Endothelial cell of umbilical vein (primary cell): ENCODE measurements around the gene ZBP1. TPM values are rescaled to one million over a fixed set of nuclear protein-coding genes. Genes with fewer than 3 reads are reported as not detected.

Experiments
- BruUV-seq: library from RNA; stranded (reverse); fragments of 400-500 nt; replicated peaks from 2 replicates; lab custom pipeline; 2021; lab: Mats Ljungman, UMichigan
- CTCF ChIA-PET: fragments of 300-600, 350-600 bp; sonication (Branson Sonifier 250); formaldehyde crosslinking; loops from one replicate; lab custom pipeline; 2021; ENCODE audit warnings: antibody characterized with exemption, inconsistent platforms; lab: Charles Lee
- POLR2A ChIA-PET: fragments of 300-600, 350-600 bp; sonication (Branson Sonifier 250); formaldehyde crosslinking; loops from one replicate; lab custom pipeline; 2021; ENCODE audit warnings: antibody characterized with exemption, inconsistent platforms; lab: Charles Lee
- DNase-seq: peaks from one replicate; pipeline ENCODE4 v3.0.0-alpha.2; 2011; ENCODE audit warnings: low read depth, low spot score
- FAIRE-seq: peaks from 2 replicates; lab custom pipeline; 2011; peaks lifted over from hg19 to GRCh38; lab: Jason Lieb, UNC
- H2AFZ ChIP-seq: 2 replicates; pipeline ENCODE4 v1.6.0; 2012; ENCODE audit warnings: low read depth, low read length, control low read depth, inconsistent platforms
- H3K27ac ChIP-seq: 2 replicates; pipeline ENCODE4 v1.5.1; 2011; ENCODE audit warnings: low read depth, mild to moderate bottlenecking, control low read depth, low read length, moderate library complexity; ENCODE audit not compliant: insufficient read depth
- H3K27me3 ChIP-seq, 2 experiments: 2 replicates each; pipeline versions ENCODE4 v1.6.0 to v1.6.1; 2011; ENCODE audit warnings: low read length in 2 of 2, mixed read lengths in 1 of 2; ENCODE audit not compliant: control insufficient read depth in 2 of 2, insufficient read depth in 2 of 2
- H3K36me3 ChIP-seq, 2 experiments: 2 replicates in 1 of 2; 3 replicates in 1 of 2; pipeline ENCODE4 v1.5.1; 2011; ENCODE audit warnings: low read length in 2 of 2, mild to moderate bottlenecking in 1 of 2, moderate library complexity in 1 of 2; ENCODE audit not compliant: control insufficient read depth in 2 of 2, insufficient read depth in 2 of 2; ENCODE audit errors: extremely low read depth in 1 of 2
- H3K4me1 ChIP-seq: 3 replicates; pipeline ENCODE4 v1.5.1; 2011; ENCODE audit warnings: mild to moderate bottlenecking, low read length; ENCODE audit not compliant: control insufficient read depth, insufficient read depth; ENCODE audit errors: extremely low read depth
- H3K4me2 ChIP-seq: 2 replicates; pipeline ENCODE4 v1.6.1; 2011; ENCODE audit warnings: low read length, control low read depth, mixed read lengths; ENCODE audit not compliant: insufficient read depth
- H3K4me3 ChIP-seq, 3 experiments: fragments of 200-600 bp in 1 of 3; sonication (generic), shearing (Covaris generic) in 1 of 3; replicated peaks in 1 of 3; 2 replicates each; pipeline ENCODE4 v1.5.1; 2011 to 2016; ENCODE audit warnings: control low read depth in 3 of 3, low read length in 3 of 3, mild to moderate bottlenecking in 2 of 3, inconsistent platforms in 1 of 3, low read depth in 1 of 3, moderate library complexity in 1 of 3; ENCODE audit not compliant: insufficient read depth in 1 of 3
- H3K79me2 ChIP-seq: 2 replicates; pipeline ENCODE4 v1.6.0; 2012; ENCODE audit warnings: low read length, inconsistent platforms; ENCODE audit not compliant: control insufficient read depth, insufficient read depth
- H3K9ac ChIP-seq: replicated peaks from 2 replicates; pipeline ENCODE3; 2011; ENCODE audit warnings: low read length, control low read depth; ENCODE audit not compliant: insufficient read depth; ENCODE audit errors: extremely low read depth
- H3K9me1 ChIP-seq: replicated peaks from 3 replicates; pipeline ENCODE4 v1.6.0; 2011; ENCODE audit warnings: mild to moderate bottlenecking, low read length; ENCODE audit not compliant: control insufficient read depth, insufficient read depth; ENCODE audit errors: extremely low read depth
- H3K9me3 ChIP-seq: replicated peaks from 2 replicates; pipeline ENCODE4 v1.5.1; 2012; ENCODE audit warnings: low read length, inconsistent platforms; ENCODE audit not compliant: control insufficient read depth, insufficient read depth
- H4K20me1 ChIP-seq: replicated peaks from 2 replicates; pipeline ENCODE3; 2011; ENCODE audit warnings: mild to moderate bottlenecking, low read length; ENCODE audit not compliant: control insufficient read depth, insufficient read depth; ENCODE audit errors: extremely low read depth
- EZH2 ChIP-seq: IDR thresholded peaks from 2 replicates; pipeline ENCODE4 v1.6.1; 2012; ENCODE audit warnings: borderline replicate concordance, low read depth, mild to moderate bottlenecking, moderate library complexity, low read length, inconsistent platforms; ENCODE audit not compliant: severe bottlenecking
- FOS ChIP-seq: IDR thresholded peaks from 2 replicates; pipeline ENCODE4 v1.6.1; 2011; ENCODE audit warnings: mild to moderate bottlenecking, low read length, moderate library complexity, borderline replicate concordance; ENCODE audit not compliant: insufficient read depth
- GATA2 ChIP-seq: IDR thresholded peaks from 2 replicates; pipeline ENCODE4 v1.7.0; 2011; ENCODE audit warnings: low read depth, mild to moderate bottlenecking, moderate library complexity, mixed read lengths, low read length; ENCODE audit not compliant: insufficient read length, insufficient read depth
- JUN ChIP-seq: IDR thresholded peaks from 2 replicates; pipeline ENCODE4 v1.6.1; 2011; ENCODE audit warnings: borderline replicate concordance, low read depth; ENCODE audit not compliant: insufficient read length, insufficient read depth
- MYC ChIP-seq: IDR thresholded peaks from one replicate; pipeline ENCODE4 v1.6.1; 2011; ENCODE audit warnings: mild to moderate bottlenecking, low read depth, low read length
- POLR2A ChIP-seq: IDR thresholded peaks from 2 replicates; pipeline ENCODE4 v1.6.1; 2012; ENCODE audit warnings: low read depth, mild to moderate bottlenecking, control low read depth, low read length
- POLR2AphosphoS5 ChIP-seq: IDR thresholded peaks from 2 replicates; pipeline ENCODE4 v1.6.1; 2012; ENCODE audit warnings: low read depth, mild to moderate bottlenecking, control low read depth, low read length, moderate library complexity; ENCODE audit not compliant: insufficient read depth
- dilution Hi-C: fragments of 300-500 bp; cut with MboI; formaldehyde crosslinking; loops from one replicate; pipeline ENCODE4 v1.15.0; 2019; ENCODE audit warnings: low sequenced_read_pairs; ENCODE audit not compliant: extremely low pct_ligation_motif_present
- intact Hi-C: fragments of 100-400 bp; cut with micrococcal nuclease; formaldehyde crosslinking; loops from one replicate; pipeline ENCODE4 v1.10.0; 2022
- polyA plus RNA-seq, 4 experiments: library from polyadenylated mRNA; depleted of rRNA in 3 of 4; stranded (reverse) in 3 of 4; unstranded in 1 of 4; fragments of >200 nt; gene quantifications; 2 replicates each; pipeline versions ENCODE4 v1.2.1 to v1.2.3, GENCODE V29; 2011 to 2012; ENCODE audit warnings: missing spikeins in 1 of 4
- total RNA-seq: library from RNA; stranded (reverse); gene quantifications from 2 replicates; pipeline ENCODE4 v1.2.3, GENCODE V29; 2021
- TF ChIP-seq, protein P1 (sequence below), 2 donors: IDR thresholded peaks; 1 replicate in 1 of 2; 2 replicates in 1 of 2; pipeline ENCODE4 v1.5.1; 2011; ENCODE audit warnings: low read length in 2 of 2, mild to moderate bottlenecking in 2 of 2, moderate library complexity in 2 of 2, control low read depth in 1 of 2, inconsistent platforms in 1 of 2, low read depth in 1 of 2; ENCODE audit not compliant: insufficient read depth in 1 of 2; ENCODE audit errors: extremely low read depth in 1 of 2
- TF ChIP-seq, protein P2 (sequence below): IDR thresholded peaks from 2 replicates; pipeline ENCODE4 v1.6.1; 2011; ENCODE audit not compliant: insufficient read depth, insufficient read length

ZBP1 gene
- total and polyA plus RNA-seq, 2 donors (not counting 3 experiments of a cell fraction or from before 2014, with no cell fraction given) = not detected

- Histone ChIP-seq H2AFZ (no peak overlapping the region), H3K4me3 (no peak overlapping the region), H3K4me1 (no peaks in the 10 kb centered on the region), H3K9me1 (no peaks in the 10 kb centered on the region), H3K27ac (no peak overlapping the region), H3K27me3 (no peaks in the 10 kb centered on the region), H3K9me3 (no peaks in the 10 kb centered on the region), H3K36me3 (no peaks in the 10 kb centered on the region), H3K9ac (no peak overlapping the region), H4K20me1 (no peaks in the 10 kb centered on the region), H3K79me2 (no peaks in the 10 kb centered on the region), H3K4me2 (no peak overlapping the region)
- intact Hi-C loops (no loop called here), dilution Hi-C loops (no loop called here)
- BruUV-seq = no TSS peak
- FAIRE-seq (no peak), DNase-seq (no peak)
- ChIA-PET POLR2A (no interaction called here), CTCF (interaction anchor here (0.7 kb wide), 1 partner anchor 75 kb away, joined by 3 read pairs; no protein-coding TSS in a partner anchor)
- TF ChIP-seq POLR2AphosphoS5 = no peak
- no peak for TF ChIP-seq POLR2A
- TF ChIP-seq JUN = no peak
- TF ChIP-seq EZH2 = no peak
- TF ChIP-seq, protein P1, sequence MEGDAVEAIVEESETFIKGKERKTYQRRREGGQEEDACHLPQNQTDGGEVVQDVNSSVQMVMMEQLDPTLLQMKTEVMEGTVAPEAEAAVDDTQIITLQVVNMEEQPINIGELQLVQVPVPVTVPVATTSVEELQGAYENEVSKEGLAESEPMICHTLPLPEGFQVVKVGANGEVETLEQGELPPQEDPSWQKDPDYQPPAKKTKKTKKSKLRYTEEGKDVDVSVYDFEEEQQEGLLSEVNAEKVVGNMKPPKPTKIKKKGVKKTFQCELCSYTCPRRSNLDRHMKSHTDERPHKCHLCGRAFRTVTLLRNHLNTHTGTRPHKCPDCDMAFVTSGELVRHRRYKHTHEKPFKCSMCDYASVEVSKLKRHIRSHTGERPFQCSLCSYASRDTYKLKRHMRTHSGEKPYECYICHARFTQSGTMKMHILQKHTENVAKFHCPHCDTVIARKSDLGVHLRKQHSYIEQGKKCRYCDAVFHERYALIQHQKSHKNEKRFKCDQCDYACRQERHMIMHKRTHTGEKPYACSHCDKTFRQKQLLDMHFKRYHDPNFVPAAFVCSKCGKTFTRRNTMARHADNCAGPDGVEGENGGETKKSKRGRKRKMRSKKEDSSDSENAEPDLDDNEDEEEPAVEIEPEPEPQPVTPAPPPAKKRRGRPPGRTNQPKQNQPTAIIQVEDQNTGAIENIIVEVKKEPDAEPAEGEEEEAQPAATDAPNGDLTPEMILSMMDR (IDR thresholded peaks at IDR 0.05; ENCODE audit: extremely low read depth in 1 of 2, insufficient read depth in 1 of 2, low read depth in 1 of 2, low read length in 2 of 2) = no peak
- TF ChIP-seq GATA2 = no peak
- TF ChIP-seq FOS = no peak
- no peak for TF ChIP-seq MYC
- TF ChIP-seq, protein P2, sequence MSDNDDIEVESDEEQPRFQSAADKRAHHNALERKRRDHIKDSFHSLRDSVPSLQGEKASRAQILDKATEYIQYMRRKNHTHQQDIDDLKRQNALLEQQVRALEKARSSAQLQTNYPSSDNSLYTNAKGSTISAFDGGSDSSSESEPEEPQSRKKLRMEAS = no peak
Measured at GRCh38 chr20:57617079-57617795, 3.0 kb downstream of the ZBP1 start.
